Ectodermal cell (in vitro differentiated cells): ENCODE data around the gene TRERF1.

Experiments
- H3K27ac ChIP-seq: 2 replicates; pipeline ENCODE4 v1.7.0; 2013; ENCODE audit warnings: mild to moderate bottlenecking, low read depth, low read length; ENCODE audit not compliant: insufficient read depth, poor library complexity, severe bottlenecking
- H3K27me3 ChIP-seq: 2 replicates; pipeline ENCODE4 v1.7.0; 2013; ENCODE audit warnings: mild to moderate bottlenecking, low read length; ENCODE audit not compliant: insufficient read depth, control insufficient read depth, poor library complexity, severe bottlenecking
- H3K36me3 ChIP-seq: one replicate; pipeline ENCODE4 v1.7.0; 2013; ENCODE audit warnings: low read length; ENCODE audit not compliant: control insufficient read depth, insufficient read depth
- H3K4me1 ChIP-seq: one replicate; pipeline ENCODE4 v1.7.0; 2013; ENCODE audit warnings: low read length; ENCODE audit not compliant: control insufficient read depth, insufficient read depth
- H3K4me3 ChIP-seq: 2 replicates; pipeline ENCODE4 v1.7.0; 2013; ENCODE audit warnings: low read depth, low read length, control low read depth; ENCODE audit not compliant: insufficient read depth
- H3K9me3 ChIP-seq: 2 replicates; pipeline ENCODE4 v1.7.0; 2013; ENCODE audit warnings: mild to moderate bottlenecking, low read length, moderate library complexity; ENCODE audit not compliant: control insufficient read depth
- WGBS, 2 experiments: methylation state at CpG; one replicate each; pipeline ENCODE4 v1.1.7; 2013; ENCODE audit warnings: missing lambda C conversion rate in 2 of 2; 5-methylcytosine and 5-hydroxymethylcytosine counted together

TRERF1 gene

DNA sequence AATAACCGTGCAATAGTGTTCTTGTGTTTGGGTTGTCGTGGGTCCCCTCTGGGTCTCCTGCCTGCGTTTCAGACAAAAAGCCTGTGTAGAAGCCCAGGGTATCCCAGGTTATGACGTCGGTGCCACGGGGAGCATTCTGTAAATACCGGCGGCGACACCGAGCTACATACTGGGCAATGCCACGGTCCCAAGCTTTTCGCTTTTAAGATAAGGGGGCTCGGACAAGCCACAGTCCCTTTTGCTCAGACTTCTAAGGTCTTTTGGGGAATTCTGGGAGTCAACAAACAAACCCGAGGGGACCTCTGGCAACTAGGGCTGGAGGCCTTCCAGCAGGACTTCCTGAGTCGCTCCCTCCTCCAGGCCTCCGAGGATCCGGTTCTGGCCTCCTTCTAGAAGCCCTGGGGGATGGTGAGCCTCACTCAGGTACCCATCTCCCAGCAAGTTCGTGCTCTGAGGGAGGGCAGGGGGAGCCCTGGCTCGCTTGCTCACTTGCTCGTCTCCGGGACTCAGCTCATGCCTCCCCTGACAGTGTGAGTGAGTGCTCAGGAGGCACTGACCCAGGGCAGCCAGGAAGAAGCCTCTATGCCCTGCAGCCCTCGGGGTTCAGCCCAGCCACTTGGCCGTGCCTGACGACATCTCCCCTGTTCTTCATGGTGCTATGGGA, 171.6 kb downstream of the TRERF1 start:
- no peaks in the 10 kb centered on the region for H3K27me3 ChIP-seq
- H3K36me3 ChIP-seq = no peaks in the 10 kb centered on the region
- no peaks in the 10 kb centered on the region for H3K9me3 ChIP-seq
- H3K27ac ChIP-seq = no peak overlapping the region
- 90 to 92% methylated on average over 24 of the region's 24 CpGs for WGBS, 2 experiments
- H3K4me1 ChIP-seq = no peaks in the 10 kb centered on the region
- no peak overlapping the region for H3K4me3 ChIP-seq

DNA sequence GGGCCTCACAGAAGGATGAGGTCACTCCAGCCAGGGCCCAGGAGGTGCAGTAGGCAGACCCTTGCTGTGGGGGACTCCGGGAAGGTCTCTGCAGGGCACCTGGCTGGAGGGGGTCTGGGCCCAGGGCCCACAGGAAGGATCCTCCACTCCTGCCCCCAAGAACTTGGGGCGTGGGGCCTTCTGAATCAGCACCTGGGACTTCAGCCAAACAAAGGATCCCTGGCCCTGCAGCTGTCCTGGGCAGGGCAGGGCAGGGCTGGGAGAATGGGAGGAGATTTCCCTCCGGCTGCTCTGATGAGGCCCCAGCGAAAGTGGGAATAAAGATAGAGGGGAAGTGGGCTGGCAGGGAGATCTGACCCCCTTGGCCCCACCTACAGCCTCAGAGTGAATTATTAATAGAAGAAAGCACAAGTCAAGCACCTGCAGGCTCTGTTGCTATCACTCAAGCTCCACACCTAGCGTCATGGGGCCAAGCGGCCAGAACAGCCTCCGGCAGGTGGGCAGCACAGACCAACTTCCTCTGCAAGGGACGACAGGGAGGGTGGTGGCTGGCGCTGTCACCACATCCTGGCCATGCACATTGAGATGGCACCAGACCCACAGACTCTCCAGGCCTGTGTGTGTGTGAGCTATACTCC, 172.5 kb downstream of the TRERF1 start:
- Histone ChIP-seq H3K36me3 (no peaks in the 10 kb centered on the region), H3K4me1 (no peaks in the 10 kb centered on the region), H3K27me3 (no peaks in the 10 kb centered on the region), H3K27ac (no peak overlapping the region), H3K9me3 (no peaks in the 10 kb centered on the region), H3K4me3 (no peak overlapping the region)
- WGBS, 2 experiments = 91 to 92% methylated on average over 9 of the region's 9 CpGs

DNA sequence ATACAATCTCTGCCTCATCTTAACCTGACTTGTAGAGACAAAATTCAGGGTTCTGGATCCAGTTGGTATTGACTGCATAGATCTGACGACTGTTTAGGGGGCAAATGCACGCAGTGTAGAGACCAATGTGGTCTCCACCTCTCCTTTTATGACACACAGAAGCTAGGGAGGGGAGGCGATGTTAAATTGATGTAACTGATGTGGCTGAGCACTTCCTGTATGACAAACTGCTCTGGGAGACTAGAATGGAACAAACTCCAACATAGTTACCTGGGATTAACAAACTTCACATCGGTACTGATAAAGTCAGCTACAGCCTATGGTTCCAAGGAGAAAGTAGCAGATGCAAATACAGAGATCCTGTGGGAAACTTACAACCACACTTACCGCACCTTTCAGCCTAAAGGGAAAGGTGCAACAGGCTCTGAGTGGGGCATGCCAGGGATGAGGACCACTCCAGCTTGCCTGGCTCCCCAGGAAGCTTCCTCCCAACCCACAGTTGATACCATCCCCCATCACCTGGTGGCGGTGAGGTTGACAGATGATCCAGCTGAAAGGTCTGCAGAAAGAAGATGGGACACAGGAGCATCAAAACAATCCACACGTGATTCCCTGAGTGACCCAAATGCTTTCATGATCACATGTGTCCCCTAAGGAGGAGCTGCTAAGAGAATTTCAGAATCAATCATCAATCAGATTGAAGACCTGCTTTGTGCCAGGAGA, 173.4 kb downstream of the TRERF1 start:
- no peaks in the 10 kb centered on the region for H3K9me3 ChIP-seq
- no peaks in the 10 kb centered on the region for H3K4me1 ChIP-seq
- no peaks in the 10 kb centered on the region for H3K27me3 ChIP-seq
- H3K36me3 ChIP-seq = no peaks in the 10 kb centered on the region
- H3K4me3 ChIP-seq = no peak overlapping the region
- no peak overlapping the region for H3K27ac ChIP-seq
- 93 to 95% methylated on average over 7 of the region's 7 CpGs for WGBS, 2 experiments

DNA sequence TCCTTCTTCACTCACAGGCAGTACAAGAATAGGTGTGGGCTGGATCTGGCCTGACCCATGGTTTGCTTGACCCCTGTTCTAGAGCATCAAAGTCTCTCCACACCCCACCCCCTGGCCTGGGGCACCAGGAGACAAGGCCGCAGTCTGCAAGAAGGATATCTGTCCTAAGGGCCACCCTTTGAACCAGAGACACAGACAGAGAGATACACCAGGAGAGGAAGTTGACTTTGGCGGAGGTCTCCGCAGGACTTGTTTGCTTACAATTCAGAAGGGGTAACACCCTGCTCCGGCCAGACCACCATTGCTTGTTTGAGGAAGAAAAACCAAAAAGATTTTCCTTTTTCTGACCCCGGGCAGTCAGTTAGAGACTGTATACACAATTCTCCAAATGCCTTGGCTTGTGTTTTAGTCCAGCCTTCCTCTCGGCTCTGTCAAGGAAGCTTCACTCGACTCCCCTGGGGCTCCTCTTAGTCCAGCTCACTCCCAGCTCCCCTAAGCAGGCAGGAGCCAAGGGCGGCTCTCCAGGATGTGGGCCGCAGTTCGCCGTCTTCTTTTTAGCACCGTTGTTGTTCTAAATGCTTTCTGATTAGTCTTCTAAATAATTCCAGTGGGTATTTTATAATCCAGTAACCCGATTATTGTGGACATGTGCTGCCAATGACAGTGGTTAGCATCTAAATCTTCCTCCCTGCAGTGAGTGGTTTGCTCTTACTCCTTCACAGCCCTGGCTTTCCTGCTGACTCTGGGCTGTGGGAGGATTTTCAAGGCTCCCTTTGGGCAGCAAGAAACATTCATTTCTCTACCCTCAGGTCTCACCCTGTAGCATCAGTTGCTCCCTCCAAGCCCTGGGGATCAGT, 175.5 kb downstream of the TRERF1 start:
- WGBS, 2 experiments = 81 to 86% methylated on average over 13 of the region's 13 CpGs
- Histone ChIP-seq H3K27me3 (no peaks in the 10 kb centered on the region), H3K9me3 (no peaks in the 10 kb centered on the region), H3K4me3 (no peak overlapping the region), H3K27ac (no peak overlapping the region), H3K4me1 (no peaks in the 10 kb centered on the region), H3K36me3 (no peaks in the 10 kb centered on the region)

DNA sequence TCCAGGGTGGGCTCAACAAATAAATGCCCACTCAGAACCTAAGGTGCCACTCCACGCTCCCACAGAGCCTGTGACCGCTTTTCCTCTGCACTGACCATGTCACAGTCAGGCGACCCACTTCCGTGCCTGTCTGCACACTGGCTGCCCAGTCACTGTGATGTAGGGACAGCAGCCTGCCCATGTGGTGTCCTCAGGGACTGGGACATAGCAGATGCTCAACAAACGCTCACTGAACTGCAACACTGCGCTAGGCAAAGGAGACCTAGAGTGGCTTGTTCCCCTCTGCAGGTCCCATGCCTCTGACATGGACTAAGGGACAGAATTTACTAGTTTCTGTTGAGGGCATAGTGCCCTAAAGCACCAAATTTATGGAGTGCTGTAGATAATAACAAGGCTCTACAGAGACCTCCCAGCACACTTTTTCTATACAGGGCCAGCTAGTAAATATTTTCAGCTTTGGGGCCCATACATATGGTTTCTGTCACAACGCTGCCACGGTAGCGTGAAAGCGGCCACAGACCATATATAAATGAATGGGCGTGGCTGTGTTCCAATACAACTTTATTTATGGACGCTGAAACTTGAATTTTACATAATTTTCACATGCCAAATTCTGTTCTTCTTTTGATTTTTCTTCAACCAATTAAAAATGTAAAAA, 176.2 kb downstream of the TRERF1 start:
- Histone ChIP-seq H3K27ac (no peak overlapping the region), H3K36me3 (no peaks in the 10 kb centered on the region), H3K9me3 (no peaks in the 10 kb centered on the region), H3K4me3 (no peak overlapping the region), H3K27me3 (no peaks in the 10 kb centered on the region), H3K4me1 (no peaks in the 10 kb centered on the region)
- 95 to 96% methylated on average over 12 of the region's 12 CpGs for WGBS, 2 experiments

DNA sequence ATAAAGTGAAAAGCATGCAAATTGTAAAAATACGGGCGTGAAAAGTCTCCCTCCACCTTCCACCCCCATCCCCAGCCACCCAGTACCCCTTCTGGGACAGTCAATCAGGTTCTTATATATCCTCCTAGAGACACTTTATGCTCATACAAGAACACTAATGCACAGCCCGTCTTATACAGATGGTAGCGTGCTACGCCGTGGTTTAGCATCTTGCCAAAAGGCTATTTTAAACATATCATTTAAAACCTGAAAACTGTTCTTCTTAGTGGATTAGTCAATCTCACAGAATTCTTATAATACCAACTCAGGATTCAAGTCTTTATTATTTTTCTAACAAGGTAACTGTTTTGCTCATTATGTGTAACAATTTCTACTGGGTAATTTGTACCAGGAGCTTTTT, 176.8 kb downstream of the TRERF1 start:
- Histone ChIP-seq H3K27ac (no peak overlapping the region), H3K4me1 (no peaks in the 10 kb centered on the region), H3K27me3 (no peaks in the 10 kb centered on the region), H3K9me3 (no peaks in the 10 kb centered on the region), H3K4me3 (no peak overlapping the region), H3K36me3 (no peaks in the 10 kb centered on the region)
- 93 to 97% methylated on average over 6 of the region's 6 CpGs for WGBS, 2 experiments

DNA sequence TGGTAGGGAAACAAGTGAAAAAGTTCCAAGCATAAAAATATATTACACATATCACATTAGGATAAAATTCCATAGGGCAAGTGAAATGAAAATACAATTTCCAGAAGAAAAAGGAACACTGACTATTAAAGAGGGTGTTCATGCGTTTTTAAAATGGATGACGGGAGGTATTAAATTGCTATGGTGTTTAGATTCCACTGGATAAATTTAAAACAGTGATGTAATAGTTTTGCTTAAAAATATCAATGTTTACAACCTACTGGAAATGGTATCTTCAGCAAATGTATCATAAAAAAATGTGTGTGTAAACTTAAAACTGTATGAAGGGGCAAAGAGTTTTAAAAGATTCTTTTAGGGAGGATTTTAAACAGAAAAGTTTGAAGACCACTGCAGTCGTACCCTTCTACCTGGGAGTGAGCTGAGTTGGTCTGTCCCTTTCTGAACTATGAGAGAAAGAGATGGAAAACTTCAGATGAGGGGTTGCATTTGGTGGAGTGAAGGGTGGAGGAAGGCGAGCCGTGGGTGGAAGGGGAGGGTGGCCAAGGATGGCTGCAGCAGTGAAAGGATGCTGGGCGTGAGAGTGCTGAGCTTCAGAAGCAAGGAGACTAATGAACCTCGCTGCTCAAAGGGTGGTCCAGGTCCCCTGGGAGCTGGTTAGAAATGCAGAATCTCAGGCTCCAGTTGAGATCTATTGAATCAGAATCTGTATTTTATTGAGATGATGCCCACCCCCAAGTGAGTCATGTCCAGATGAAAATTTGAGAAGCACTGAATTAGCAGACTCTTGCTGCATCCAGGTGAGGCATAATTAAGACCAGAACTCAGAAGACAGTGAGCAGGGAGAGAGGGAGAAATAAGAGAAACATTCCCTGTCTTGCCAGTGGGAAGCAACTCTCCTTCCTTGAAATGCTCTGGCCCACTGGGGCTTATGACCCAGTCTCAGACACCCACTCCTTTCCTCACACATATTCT, 179.6 kb downstream of the TRERF1 start:
- Histone ChIP-seq H3K9me3 (no peaks in the 10 kb centered on the region), H3K4me3 (no peak overlapping the region), H3K27ac (no peak overlapping the region), H3K4me1 (no peaks in the 10 kb centered on the region), H3K36me3 (peaks cover 9% of the 10 kb centered on the region), H3K27me3 (no peaks in the 10 kb centered on the region)
- WGBS, 2 experiments = 88% methylated on average over 7 of the region's 7 CpGs

DNA sequence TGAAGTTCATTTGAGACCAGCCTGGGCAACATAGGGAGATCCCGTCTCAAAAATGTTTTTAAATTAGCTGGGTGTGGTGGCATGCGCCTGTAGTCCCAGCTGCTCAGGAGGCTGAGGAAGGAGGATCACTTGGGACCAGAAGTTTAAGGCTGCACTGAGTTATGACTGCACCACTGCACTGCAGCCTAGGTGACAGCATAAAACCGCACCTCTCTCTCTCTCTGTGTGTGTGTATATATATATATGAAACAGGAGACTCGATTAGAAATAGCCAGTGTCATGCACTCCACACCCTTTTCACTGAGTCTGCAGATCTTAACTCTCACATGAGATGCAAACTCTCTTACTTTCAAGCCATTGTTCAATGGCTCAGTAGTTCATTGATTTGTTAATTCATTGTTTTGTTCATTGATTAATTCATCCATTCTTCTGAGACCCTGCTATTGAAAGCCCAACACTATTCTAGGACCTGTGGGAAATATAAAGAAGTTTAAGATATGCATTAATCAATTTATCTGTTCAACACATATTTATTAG, 181.7 kb downstream of the TRERF1 start:
- 89 to 98% methylated on average over 3 to 4 of the region's 4 CpGs for WGBS, 2 experiments
- Histone ChIP-seq H3K4me3 (no peak overlapping the region), H3K4me1 (no peaks in the 10 kb centered on the region), H3K27ac (no peak overlapping the region), H3K27me3 (no peaks in the 10 kb centered on the region), H3K36me3 (peaks cover 9% of the 10 kb centered on the region), H3K9me3 (no peaks in the 10 kb centered on the region)

DNA sequence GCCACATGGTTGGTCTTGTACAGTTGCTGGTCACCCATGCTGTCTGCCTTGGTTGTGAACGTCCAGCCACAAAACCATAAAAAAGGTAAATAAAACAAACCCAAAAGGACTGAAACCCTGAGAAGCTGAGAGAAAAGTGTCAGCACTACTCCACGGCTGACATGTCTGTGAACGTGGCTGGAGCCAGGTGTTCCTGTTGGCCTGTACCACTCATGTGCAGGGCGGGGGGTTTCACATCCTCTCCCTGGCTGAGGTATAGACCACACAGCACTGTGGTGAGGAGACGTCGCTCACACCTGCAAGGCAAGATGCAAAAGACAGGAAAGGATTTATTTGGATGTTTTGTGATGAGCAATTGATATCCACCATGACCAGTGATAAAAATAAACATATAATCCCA, 182.2 kb downstream of the TRERF1 start:
- Histone ChIP-seq H3K27ac (no peak overlapping the region), H3K4me3 (no peak overlapping the region), H3K4me1 (no peaks in the 10 kb centered on the region), H3K36me3 (peaks cover 9% of the 10 kb centered on the region), H3K27me3 (no peaks in the 10 kb centered on the region), H3K9me3 (no peaks in the 10 kb centered on the region)
- 93 to 94% methylated on average over 6 of the region's 6 CpGs for WGBS, 2 experiments
